HepG2 (cell line): ENCODE results near the gene SSBP2. TPM values are rescaled to one million over a fixed set of nuclear protein-coding genes. Genes with fewer than 3 reads are reported as not detected.

ENCODE experiments used
- ATAC-seq: fragments of 200-7000 bp; cut with Tn5 transposase; 3 replicates; pipeline ENCODE4 v1.9.1; 2020; ENCODE audit warnings: mild to moderate bottlenecking, moderate library complexity
- BruUV-seq: library from RNA; stranded (reverse); fragments of 400-500 nt; replicated peaks from 2 replicates; lab custom pipeline; 2021; lab: Mats Ljungman, UMichigan
- CTCF ChIA-PET: fragments of 300-600 bp; formaldehyde crosslinking; extraction: SDS; loops from one replicate; lab custom pipeline; 2021; ENCODE audit warnings: low total read pairs, inconsistent platforms, low intra/inter-chr PET ratio; lab: Yijun Ruan, JAX
- POLR2A ChIA-PET: fragments of 350-600 bp; sonication (Branson Sonifier 250); formaldehyde crosslinking; loops from one replicate; lab custom pipeline; 2020; ENCODE audit warnings: antibody characterized with exemption, inconsistent platforms; lab: Yijun Ruan, JAX
- DNase-seq: peaks from one replicate; pipeline ENCODE4 v3.0.0-alpha.2; 2015; ENCODE audit warnings: low spot score
- FAIRE-seq: peaks from 3 replicates; lab custom pipeline; 2011; peaks lifted over from hg19 to GRCh38; lab: Jason Lieb, UNC
- H2AFZ ChIP-seq: one replicate; pipeline ENCODE4 v1.6.1; 2011; ENCODE audit warnings: low read length, inconsistent platforms
- H3K27ac ChIP-seq: fragments of 300-600 bp; 3 replicates; pipeline ENCODE4 v1.8.0; 2011; ENCODE audit warnings: mixed run types, mild to moderate bottlenecking, mixed read lengths, low read length, inconsistent platforms; ENCODE audit not compliant: insufficient read depth; ENCODE audit errors: extremely low read length
- H3K27me3 ChIP-seq, 2 experiments: fragments of 200-600 bp in 1 of 2; 2 replicates in 1 of 2; 3 replicates in 1 of 2; pipeline versions ENCODE4 v1.6.0 to v1.8.0; 2011; ENCODE audit warnings: low read length in 2 of 2, mild to moderate bottlenecking in 2 of 2, moderate library complexity in 2 of 2, inconsistent platforms in 1 of 2; ENCODE audit not compliant: insufficient read depth in 2 of 2, control insufficient read depth in 1 of 2
- H3K36me3 ChIP-seq, 2 experiments: fragments of 200-600 bp in 1 of 2; replicated peaks in 1 of 2; 2 replicates in 1 of 2; 3 replicates in 1 of 2; pipeline versions ENCODE4 v1.5.1 to v1.8.0; 2011; ENCODE audit warnings: low read length in 2 of 2, inconsistent platforms in 1 of 2; ENCODE audit not compliant: insufficient read depth in 2 of 2, control insufficient read depth in 1 of 2
- H3K4me1 ChIP-seq: 2 replicates; pipeline ENCODE4 v1.5.1; 2012; ENCODE audit warnings: low read length, inconsistent platforms; ENCODE audit not compliant: insufficient read depth
- H3K4me2 ChIP-seq: 2 replicates; pipeline ENCODE4 v1.6.0; 2011; ENCODE audit warnings: low read depth, low read length, inconsistent platforms
- H3K4me3 ChIP-seq, 3 experiments: fragments of 200-600 bp in 1 of 3; sonication (generic), shearing (Covaris generic) in 1 of 3; replicated peaks in 1 of 3; 2 replicates each; pipeline ENCODE4 v1.5.1; 2011 to 2016; ENCODE audit warnings: low read length in 3 of 3, inconsistent platforms in 2 of 3, low read depth in 2 of 3, mild to moderate bottlenecking in 2 of 3, control low read depth in 1 of 3, mixed read lengths in 1 of 3; ENCODE audit not compliant: insufficient read depth in 1 of 3
- H3K79me2 ChIP-seq: one replicate; pipeline ENCODE4 v1.6.1; 2011; ENCODE audit warnings: low read length, inconsistent platforms; ENCODE audit not compliant: insufficient read depth
- H3K9ac ChIP-seq: 2 replicates; pipeline ENCODE4 v1.6.0; 2011; ENCODE audit warnings: mild to moderate bottlenecking, low read depth, low read length, inconsistent platforms; ENCODE audit not compliant: insufficient read depth
- H3K9me3 ChIP-seq: 2 replicates; pipeline ENCODE4 v1.5.1; 2012; ENCODE audit warnings: mild to moderate bottlenecking, low read length
- H4K20me1 ChIP-seq: 2 replicates; pipeline ENCODE4 v1.6.0; 2011; ENCODE audit warnings: inconsistent platforms, mild to moderate bottlenecking, low read length, moderate library complexity; ENCODE audit not compliant: insufficient read depth
- CBX2 ChIP-seq, 2 experiments: fragments of 200-600 bp in 1 of 2; sonication (generic); formaldehyde crosslinking in 1 of 2; IDR thresholded peaks; 2 replicates each; pipeline versions ENCODE4 v1.7.0 to v1.8.1; 2018 to 2022; ENCODE audit warnings: low read depth in 2 of 2, low read length in 1 of 2, mild to moderate bottlenecking in 1 of 2, missing genetic modification reagents in 1 of 2
- MLLT10 ChIP-seq: sonication (generic); formaldehyde crosslinking; IDR thresholded peaks from 2 replicates; pipeline ENCODE4 v1.4.0; 2020; ENCODE audit warnings: missing genetic modification reagents
- MTF1 ChIP-seq: sonication (generic); formaldehyde crosslinking; IDR thresholded peaks from 2 replicates; pipeline ENCODE4 v1.5.0; 2020; ENCODE audit warnings: missing genetic modification reagents
- ZBTB37 ChIP-seq: sonication (generic); formaldehyde crosslinking; IDR thresholded peaks from 2 replicates; pipeline ENCODE4 v1.4.0; 2020; ENCODE audit warnings: mild to moderate bottlenecking, missing genetic modification reagents
- ZNF775 ChIP-seq: sonication (generic); formaldehyde crosslinking; IDR thresholded peaks from 2 replicates; pipeline ENCODE4 v1.4.0; 2020; ENCODE audit warnings: missing genetic modification reagents, mild to moderate bottlenecking, moderate library complexity, borderline replicate concordance
- ZNF790 ChIP-seq: sonication (generic); formaldehyde crosslinking; IDR thresholded peaks from 2 replicates; pipeline ENCODE4 v1.8.0; 2022; ENCODE audit warnings: missing genetic modification reagents, mild to moderate bottlenecking, borderline replicate concordance
- ZNF800 ChIP-seq: sonication (generic); formaldehyde crosslinking; IDR thresholded peaks from 2 replicates; pipeline ENCODE4 v1.4.0; 2020; ENCODE audit warnings: missing genetic modification reagents
- WGBS: methylation state at CpG from one replicate; pipeline ENCODE4 v1.1.6; 2017; ENCODE audit warnings: low lambda C conversion rate; 5-methylcytosine and 5-hydroxymethylcytosine counted together
- in situ Hi-C: cut with HindIII; loops from 2 replicates; pipeline ENCODE4 v1.10.0; 2017; ENCODE audit warnings: low pct_unique_long_range_greater_than_20kb; ENCODE audit not compliant: extremely low pct_ligation_motif_present
- intact Hi-C: fragments of 100-400 bp; cut with micrococcal nuclease; formaldehyde crosslinking; loops from one replicate; pipeline ENCODE4 v1.10.0; 2022; ENCODE audit not compliant: unreplicated experiment
- polyA plus RNA-seq, 8 experiments: library from polyadenylated mRNA; depleted of rRNA in 3 of 8; stranded (reverse) in 7 of 8; unstranded in 1 of 8; fragments of >200 nt; fragmentation: Illumina TruSeq in 4 of 8; extraction: Trizol in 4 of 8; gene quantifications; 2 replicates each; pipeline versions ENCODE4 v1.2.1 to v1.2.3, GENCODE V29; 2011 to 2016; ENCODE audit warnings: low read depth in 4 of 8, missing spikeins in 1 of 8, mixed read lengths in 1 of 8; ENCODE audit not compliant: insufficient read depth in 1 of 8
- total RNA-seq, 5 experiments: library from RNA; depleted of rRNA; stranded (reverse); fragments of >200 nt; fragmentation: Illumina TruSeq; extraction: Trizol; gene quantifications; 2 replicates each; pipeline ENCODE4 v1.2.3, GENCODE V29; 2016; ENCODE audit warnings: low read depth in 1 of 5
- TF ChIP-seq, protein P1 (sequence below): sonication (generic); formaldehyde crosslinking; IDR thresholded peaks from 2 replicates; pipeline ENCODE4 v1.8.1; 2023; ENCODE audit warnings: mild to moderate bottlenecking, missing genetic modification reagents, borderline replicate concordance

The SSBP2 gene
- total and polyA plus RNA-seq, 2 of the 13 experiments (the other 11 are each of a cell fraction or from before 2014, with no cell fraction given) = 0.16 TPM; not detected in 1

DNA sequence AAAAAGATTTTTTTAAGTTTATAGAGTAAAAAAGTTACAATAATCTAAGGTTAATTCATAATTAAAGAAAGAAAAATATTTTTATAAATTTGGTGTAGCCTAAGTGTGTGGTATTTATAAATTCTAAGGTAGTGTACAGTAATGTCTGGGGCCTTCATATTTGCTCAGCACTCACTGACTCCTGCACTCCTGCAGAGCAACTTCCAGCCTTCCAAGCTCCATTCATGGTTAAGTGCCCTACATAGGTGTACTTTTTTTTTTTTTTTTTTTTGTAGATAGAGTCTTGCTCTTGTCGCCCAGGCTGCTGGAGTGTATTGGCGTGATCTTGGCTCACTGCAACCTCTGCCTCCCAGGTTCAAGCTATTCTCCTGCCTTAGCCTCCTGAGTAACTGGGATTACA is 367.0 kb downstream of the SSBP2 start:
- intact Hi-C loops = no loop called here
- ATAC-seq (no peak), FAIRE-seq (no peak), DNase-seq (no peak)
- Histone ChIP-seq H3K36me3 (no peaks in the 10 kb centered on the region), H3K9me3 (no peaks in the 10 kb centered on the region), H3K4me1 (0 out of 2 replicates have a peak, but pooled peaks cover 4% of the 10 kb centered on the region), H3K4me3 (no peak overlapping the region), H2AFZ (no peak overlapping the region), H3K9ac (no peak overlapping the region), H3K27ac (no peak overlapping the region), H4K20me1 (no peaks in the 10 kb centered on the region), H3K27me3 (no peaks in the 10 kb centered on the region), H3K4me2 (no peak overlapping the region), H3K79me2 (no peaks in the 10 kb centered on the region)
- in situ Hi-C loops = no loop called here
- CTCF ChIA-PET = no interaction called here
- WGBS = 46% methylated on average over 2 of the region's 2 CpGs
- POLR2A ChIA-PET = no interaction called here
- no peak for TF ChIP-seq ZNF775 (CRISPR knock-in tag)
- no peak for TF ChIP-seq ZNF800 (CRISPR knock-in tag)
- TF ChIP-seq ZBTB37 (CRISPR knock-in tag) = no peak
- no peak for TF ChIP-seq MLLT10 (CRISPR knock-in tag)
- TF ChIP-seq ZNF790 (CRISPR knock-in tag) = no peak
- TF ChIP-seq, protein P1, sequence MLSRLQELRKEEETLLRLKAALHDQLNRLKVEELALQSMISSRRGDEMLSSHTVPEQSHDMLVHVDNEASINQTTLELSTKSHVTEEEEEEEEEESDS (CRISPR knock-in tag) = no peak
- TF ChIP-seq CBX2 (IDR thresholded peaks at IDR 0.05; ENCODE audit: low read depth, low read length) = no peak
- no peak for TF ChIP-seq CBX2 (CRISPR knock-in tag; IDR thresholded peaks at IDR 0.05; ENCODE audit: low read depth)
- TF ChIP-seq MTF1 (CRISPR knock-in tag) = no peak
- no TSS peak for BruUV-seq
